Mesothelial cell of epicardium (in vitro differentiated cells): ENCODE data around the gene UBE2E3. TPM values are rescaled to one million over a fixed set of nuclear protein-coding genes. Genes with fewer than 3 reads are reported as not detected.

Experiments
- DNase-seq, 2 experiments: peaks; one replicate each; pipeline ENCODE4 v3.0.0; 2021; ENCODE audit warnings: low spot score in 2 of 2; ENCODE audit not compliant: unreplicated experiment in 2 of 2
- H3K27ac Mint-ChIP-seq: 2 replicates; pipeline ENCODE4 v1.8.0; 2021; ENCODE audit warnings: mixed read lengths
- H3K27me3 Mint-ChIP-seq: 2 replicates; pipeline ENCODE4 v1.8.0; 2021; ENCODE audit warnings: low read depth, mixed read lengths
- H3K36me3 Mint-ChIP-seq: 2 replicates; pipeline ENCODE4 v1.8.0; 2021; ENCODE audit warnings: mixed read lengths
- H3K4me1 Mint-ChIP-seq: 2 replicates; pipeline ENCODE4 v1.8.0; 2021; ENCODE audit warnings: mixed read lengths
- H3K4me3 Mint-ChIP-seq: 2 replicates; pipeline ENCODE4 v1.8.0; 2021; ENCODE audit warnings: mild to moderate bottlenecking, moderate library complexity, mixed read lengths
- H3K9me3 Mint-ChIP-seq: 2 replicates; pipeline ENCODE4 v1.8.0; 2021; ENCODE audit warnings: mixed read lengths
- CTCF ChIP-seq: fragments of 200-600 bp; sonication (generic); IDR thresholded peaks from one replicate; pipeline ENCODE4 v1.5.0; 2021; ENCODE audit warnings: antibody characterized with exemption; ENCODE audit not compliant: unreplicated experiment
- total RNA-seq: library from RNA; stranded (reverse); gene quantifications from 3 replicates; pipeline ENCODE4 v1.2.1, GENCODE V29; 2021

UBE2E3 gene
- total RNA-seq, 1 donor from 2014 or later: 112 TPM

GRCh38 chr2:181070836-181071200 lies 90.4 kb downstream of the UBE2E3 start:
- Mint-ChIP-seq H3K4me3 (no peak overlapping the region), H3K36me3 (no peaks in the 10 kb centered on the region), H3K9me3 (no peaks in the 10 kb centered on the region), H3K27ac (no peak overlapping the region), H3K27me3 (no peaks in the 10 kb centered on the region), H3K4me1 (no peaks in the 10 kb centered on the region)
- no peak for DNase-seq
- TF ChIP-seq CTCF: no peak

- Mint-ChIP-seq H3K4me3 (no peak overlapping the region), H3K9me3 (no peaks in the 10 kb centered on the region), H3K27ac (no peak overlapping the region), H3K27me3 (no peaks in the 10 kb centered on the region), H3K4me1 (no peaks in the 10 kb centered on the region), H3K36me3 (no peaks in the 10 kb centered on the region)
- no peak for TF ChIP-seq CTCF
- no peak for DNase-seq
Measured at GRCh38 chr2:181072486-181073235, 92.3 kb downstream of the UBE2E3 start.

GRCh38 chr2:181073896-181074295 lies 93.5 kb downstream of the UBE2E3 start:
- TF ChIP-seq CTCF: no peak
- Mint-ChIP-seq H3K9me3 (no peaks in the 10 kb centered on the region), H3K27ac (no peak overlapping the region), H3K36me3 (no peaks in the 10 kb centered on the region), H3K4me3 (no peak overlapping the region), H3K4me1 (no peaks in the 10 kb centered on the region), H3K27me3 (no peaks in the 10 kb centered on the region)
- DNase-seq: no peak

GRCh38 chr2:181074457-181074856 lies 94.1 kb downstream of the UBE2E3 start:
- Mint-ChIP-seq H3K27ac (no peak overlapping the region), H3K4me1 (no peaks in the 10 kb centered on the region), H3K9me3 (no peaks in the 10 kb centered on the region), H3K4me3 (no peak overlapping the region), H3K36me3 (no peaks in the 10 kb centered on the region), H3K27me3 (no peaks in the 10 kb centered on the region)
- no peak for TF ChIP-seq CTCF
- no peak for DNase-seq

GRCh38 chr2:181076658-181077057 lies 96.3 kb downstream of the UBE2E3 start:
- TF ChIP-seq CTCF: no peak

More at GRCh38 chr2:181076658-181077057, 96.3 kb downstream of the UBE2E3 start:
- Mint-ChIP-seq H3K4me1 (peaks cover 2% of the 10 kb centered on the region), H3K9me3 (no peaks in the 10 kb centered on the region), H3K36me3 (no peaks in the 10 kb centered on the region), H3K27ac (no peak overlapping the region), H3K27me3 (no peaks in the 10 kb centered on the region), H3K4me3 (no peak overlapping the region)
- DNase-seq: no peak
